Keratinocyte (primary cell): ENCODE data around the gene NT5DC3. TPM values are rescaled to one million over a fixed set of nuclear protein-coding genes. Genes with fewer than 3 reads are reported as not detected.

Source experiments
- DNase-seq: peaks from one replicate; pipeline ENCODE4 v3.0.0-alpha.2; 2011; ENCODE audit warnings: low read depth, missing footprints, low spot score
- FAIRE-seq: peaks from 2 replicates; lab custom pipeline; 2011; peaks lifted over from hg19 to GRCh38; lab: Jason Lieb, UNC
- H2AFZ ChIP-seq: 2 replicates; pipeline ENCODE4 v1.6.0; 2012; ENCODE audit warnings: low read length, control low read depth, inconsistent platforms; ENCODE audit not compliant: control insufficient read depth
- H3K27ac ChIP-seq: 2 replicates; pipeline ENCODE4 v1.5.1; 2011; ENCODE audit warnings: low read length; ENCODE audit not compliant: control insufficient read depth, insufficient read depth
- H3K27me3 ChIP-seq: 3 replicates; pipeline ENCODE4 v1.6.0; 2011; ENCODE audit warnings: low read length; ENCODE audit not compliant: control insufficient read depth, insufficient read depth; ENCODE audit errors: extremely low read depth
- H3K36me3 ChIP-seq, 2 experiments: 2 replicates in 1 of 2; 3 replicates in 1 of 2; pipeline ENCODE4 v1.5.1; 2011; ENCODE audit warnings: low read length in 2 of 2, mild to moderate bottlenecking in 1 of 2; ENCODE audit not compliant: control insufficient read depth in 2 of 2, insufficient read depth in 2 of 2; ENCODE audit errors: extremely low read depth in 1 of 2
- H3K4me1 ChIP-seq: 3 replicates; pipeline ENCODE4 v1.5.1; 2011; ENCODE audit warnings: low read length; ENCODE audit not compliant: control insufficient read depth, insufficient read depth; ENCODE audit errors: extremely low read depth
- H3K4me2 ChIP-seq: 3 replicates; pipeline ENCODE4 v1.6.0; 2011; ENCODE audit warnings: low read depth, low read length; ENCODE audit not compliant: control insufficient read depth, insufficient read depth; ENCODE audit errors: extremely low read depth
- H3K4me3 ChIP-seq, 3 experiments: fragments of 200-600 bp in 1 of 3; sonication (generic) in 1 of 3; 2 replicates in 2 of 3; 3 replicates in 1 of 3; pipeline ENCODE4 v1.5.1; 2011 to 2016; ENCODE audit warnings: low read length in 3 of 3, mild to moderate bottlenecking in 3 of 3, control low read depth in 2 of 3, inconsistent platforms in 1 of 3, low read depth in 1 of 3, mixed read lengths in 1 of 3, mixed run types in 1 of 3, moderate library complexity in 1 of 3; ENCODE audit not compliant: control insufficient read depth in 2 of 3, insufficient read depth in 2 of 3; ENCODE audit errors: extremely low read depth in 1 of 3
- H3K79me2 ChIP-seq: 2 replicates; pipeline ENCODE4 v1.6.0; 2012; ENCODE audit warnings: low read length; ENCODE audit not compliant: control insufficient read depth, insufficient read depth
- H3K9ac ChIP-seq: 3 replicates; pipeline ENCODE4 v1.6.0; 2011; ENCODE audit warnings: low read length; ENCODE audit not compliant: control insufficient read depth, insufficient read depth; ENCODE audit errors: extremely low read depth
- H3K9me1 ChIP-seq: 3 replicates; pipeline ENCODE4 v1.6.0; 2011; ENCODE audit warnings: low read length; ENCODE audit not compliant: control insufficient read depth, insufficient read depth; ENCODE audit errors: extremely low read depth
- H3K9me3 ChIP-seq: 2 replicates; pipeline ENCODE4 v1.5.1; 2012; ENCODE audit warnings: low read depth, low read length; ENCODE audit not compliant: control insufficient read depth
- H4K20me1 ChIP-seq: 3 replicates; pipeline ENCODE4 v1.6.0; 2011; ENCODE audit warnings: low read length; ENCODE audit not compliant: control insufficient read depth, insufficient read depth; ENCODE audit errors: extremely low read depth
- CTCF ChIP-seq, 3 experiments: IDR thresholded peaks in 1 of 3; conservative IDR thresholded peaks in 1 of 3; optimal IDR thresholded peaks in 1 of 3; 2 replicates in 2 of 3; 3 replicates in 1 of 3; pipeline versions ENCODE3 to v1.5.1; 2011; ENCODE audit warnings: low read length in 3 of 3, mild to moderate bottlenecking in 3 of 3, moderate library complexity in 2 of 3, control low read depth in 1 of 3, inconsistent platforms in 1 of 3; ENCODE audit not compliant: insufficient read depth in 2 of 3; ENCODE audit errors: extremely low read depth in 1 of 3
- EZH2 ChIP-seq: IDR thresholded peaks from one replicate; pipeline ENCODE4 v1.6.1; 2012; ENCODE audit warnings: inconsistent platforms, mild to moderate bottlenecking, low read length, moderate library complexity
- dilution Hi-C: fragments of 300-500 bp; cut with MboI; formaldehyde crosslinking; loops from one replicate; pipeline ENCODE4 v1.7.0; 2020; ENCODE audit warnings: low sequenced_read_pairs; ENCODE audit not compliant: extremely low pct_ligation_motif_present
- polyA plus RNA-seq, 5 experiments: library from polyadenylated mRNA; depleted of rRNA in 3 of 5; stranded (reverse) in 3 of 5; stranded (forward) in 1 of 5; unstranded in 1 of 5; fragments of >200 nt; gene quantifications; 1 replicate in 1 of 5; 2 replicates in 3 of 5; 3 replicates in 1 of 5; pipeline versions ENCODE4 v1.2.1 to v1.2.3, GENCODE V29; 2011 to 2012; ENCODE audit warnings: missing spikeins in 2 of 5, low read depth in 1 of 5, low replicate concordance in 1 of 5

NT5DC3 gene
- polyA plus RNA-seq, 1 donor (not counting 4 experiments of a cell fraction or from before 2014, with no cell fraction given), result 12.8 TPM

DNA sequence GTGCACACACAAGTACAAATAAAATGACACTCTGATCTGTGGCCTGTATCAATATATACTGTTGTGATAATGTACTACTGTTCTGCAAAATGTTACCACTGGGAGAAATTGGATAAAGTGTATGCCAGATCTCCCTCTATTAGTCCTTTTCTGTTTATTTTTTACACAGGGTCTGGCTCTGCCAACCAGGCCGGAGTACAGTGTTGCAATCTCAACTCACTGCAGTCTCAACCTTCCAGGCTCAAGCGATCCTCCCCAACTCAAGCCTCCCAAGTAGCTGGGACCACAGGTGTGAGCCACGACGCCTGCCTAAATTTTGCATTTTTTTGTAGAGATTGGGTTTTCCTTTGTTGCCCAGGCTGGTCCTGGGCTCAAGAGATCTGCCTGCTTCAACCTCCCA is 1.9 kb downstream of the NT5DC3 start:
- dilution Hi-C loops, result no loop called here
- H3K79me2 ChIP-seq, result peaks cover 68% of the 10 kb centered on the region

DNA sequence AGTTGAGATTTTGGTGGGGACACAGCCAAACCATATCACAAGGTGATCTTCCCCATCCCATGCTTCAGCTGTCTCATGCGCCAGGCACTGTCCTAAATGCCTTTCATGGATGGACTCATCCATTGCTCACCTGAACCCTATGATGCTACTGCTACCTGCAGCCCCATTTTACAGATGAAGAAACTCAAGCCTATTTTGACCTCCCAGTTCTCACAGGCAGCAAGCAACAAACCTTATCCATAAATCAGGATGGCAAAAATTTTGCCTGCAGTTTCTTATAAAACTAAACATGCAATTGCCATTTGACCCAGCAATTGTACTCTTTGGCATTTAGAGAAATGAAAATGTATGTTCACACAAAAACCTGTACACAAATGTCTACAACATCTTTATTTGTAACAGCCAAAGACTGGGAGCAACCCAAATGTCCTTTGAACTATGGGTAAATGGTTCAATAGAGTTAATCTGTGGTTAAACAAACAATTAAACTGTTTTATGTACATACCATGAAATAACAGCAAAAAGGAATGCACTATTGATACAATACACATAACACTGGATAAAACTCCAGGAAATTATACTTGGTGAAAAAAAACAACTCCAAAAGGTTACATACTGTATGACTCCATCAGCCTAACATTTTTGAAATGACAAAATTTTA is 2.6 kb downstream of the NT5DC3 start:
- Histone ChIP-seq H3K9ac (no peak overlapping the region), H3K79me2 (peaks cover 76% of the 10 kb centered on the region), H4K20me1 (peaks cover 2% of the 10 kb centered on the region), H3K9me3 (no peaks in the 10 kb centered on the region), H2AFZ (no peak overlapping the region), H3K36me3 (peaks cover 0 to 3% of the 10 kb centered on the region in 2 experiments), H3K4me3 (peak overlapping the region in 2 of 3 experiments; percentile 60 to 95), H3K9me1 (no peaks in the 10 kb centered on the region), H3K27me3 (no peaks in the 10 kb centered on the region), H3K27ac (no peak overlapping the region), H3K4me1 (peaks cover 26% of the 10 kb centered on the region), H3K4me2 (peak overlapping the region; percentile 61)
- DNase-seq, result no peak
- dilution Hi-C loops, result no loop called here
- TF ChIP-seq EZH2 (no peak), CTCF (optimal IDR thresholded peaks at IDR 0.05 in 1 of 3, IDR thresholded peaks at IDR 0.05 in 1 of 3, conservative IDR thresholded peaks at IDR 0.05 in 1 of 3; ENCODE audit: extremely low read depth in 1 of 3, insufficient read depth in 2 of 3, low read length in 3 of 3) (no peak)
- FAIRE-seq, result no peak

More for the DNA sequence above, 1.9 kb downstream of the NT5DC3 start:
- H2AFZ ChIP-seq, result no peak overlapping the region
- no peak for DNase-seq
- peak overlapping the region; percentile 61 for H3K4me2 ChIP-seq
- no peak overlapping the region for H3K27ac ChIP-seq
- peaks cover 2% of the 10 kb centered on the region for H4K20me1 ChIP-seq
- no peak overlapping the region for H3K9ac ChIP-seq
- TF ChIP-seq CTCF (optimal IDR thresholded peaks at IDR 0.05 in 1 of 3, IDR thresholded peaks at IDR 0.05 in 1 of 3, conservative IDR thresholded peaks at IDR 0.05 in 1 of 3; ENCODE audit: extremely low read depth in 1 of 3, insufficient read depth in 2 of 3, low read length in 3 of 3) (no peak), EZH2 (no peak)
- peak overlapping the region; percentile 36 to 95 (median 60) for H3K4me3 ChIP-seq
- no peaks in the 10 kb centered on the region for H3K27me3 ChIP-seq
- H3K9me3 ChIP-seq, result no peaks in the 10 kb centered on the region
- no peaks in the 10 kb centered on the region for H3K9me1 ChIP-seq
- no peak for FAIRE-seq
- H3K4me1 ChIP-seq, result peaks cover 22% of the 10 kb centered on the region
- peaks cover 0 to 3% of the 10 kb centered on the region in 2 experiments for H3K36me3 ChIP-seq
